Neural cell (in vitro differentiated cells): ENCODE measurements around the gene GATAD2A. TPM values are rescaled to one million over a fixed set of nuclear protein-coding genes. Genes with fewer than 3 reads are reported as not detected.

ENCODE experiments used
- H2AFZ ChIP-seq: fragments of 200-600, 300-800 bp; sonication (generic), shearing (Covaris generic); 2 replicates; pipeline ENCODE4 v1.6.0; 2014; ENCODE audit warnings: low read depth, mild to moderate bottlenecking, antibody characterized with exemption, low read length, moderate library complexity
- H3F3A ChIP-seq: fragments of 200-600 bp; shearing (Covaris generic); 2 replicates; pipeline ENCODE4 v1.6.1; 2016; ENCODE audit warnings: mild to moderate bottlenecking, moderate library complexity, mixed read lengths, antibody characterized with exemption, low read length; ENCODE audit not compliant: insufficient read depth, poor library complexity, severe bottlenecking
- H3K27ac ChIP-seq: fragments of 200-600, 300-800 bp; sonication (generic), shearing (Covaris generic); 2 replicates; pipeline ENCODE4 v1.5.1; 2014; ENCODE audit warnings: mild to moderate bottlenecking, low read length, moderate library complexity
- H3K27me3 ChIP-seq: fragments of 300-800, 200-600 bp; sonication (generic), shearing (Covaris generic); 2 replicates; pipeline ENCODE4 v1.6.0; 2014; ENCODE audit warnings: mild to moderate bottlenecking, low read depth, low read length, moderate library complexity; ENCODE audit not compliant: insufficient read depth
- H3K36me3 ChIP-seq: fragments of 300-800, 200-600 bp; sonication (generic), shearing (Covaris generic); 2 replicates; pipeline ENCODE4 v1.5.1; 2014; ENCODE audit warnings: mild to moderate bottlenecking, antibody characterized with exemption, low read length, moderate library complexity; ENCODE audit not compliant: insufficient read depth
- H3K4me2 ChIP-seq: fragments of 300-800, 200-600 bp; sonication (generic), shearing (Covaris generic); 2 replicates; pipeline ENCODE4 v1.6.0; 2014; ENCODE audit warnings: mild to moderate bottlenecking, low read length
- H3K4me3 ChIP-seq: fragments of 300-800, 200-600 bp; sonication (generic), shearing (Covaris generic); 2 replicates; pipeline ENCODE4 v1.5.1; 2014; ENCODE audit warnings: mild to moderate bottlenecking, low read length, moderate library complexity
- H3K79me2 ChIP-seq: fragments of 200-600 bp; shearing (Covaris generic); replicated peaks from 2 replicates; pipeline ENCODE4 v1.6.0; 2014; ENCODE audit warnings: mild to moderate bottlenecking, low read length, moderate library complexity; ENCODE audit not compliant: insufficient read depth
- H3K9ac ChIP-seq: fragments of 300-800, 200-600 bp; sonication (generic), shearing (Covaris generic); 2 replicates; pipeline ENCODE4 v1.6.1; 2016; ENCODE audit warnings: mild to moderate bottlenecking, low read length, mixed read lengths
- H3K9me2 ChIP-seq: fragments of 200-600 bp; shearing (Covaris generic); 2 replicates; pipeline ENCODE4 v1.6.1; 2016; ENCODE audit warnings: mild to moderate bottlenecking, low read length, mixed read lengths; ENCODE audit not compliant: insufficient read depth
- H3K9me3 ChIP-seq: fragments of 200-600, 300-800 bp; sonication (generic), shearing (Covaris generic); 2 replicates; pipeline ENCODE4 v1.6.1; 2016; ENCODE audit warnings: mild to moderate bottlenecking, mixed run types, low read length, moderate library complexity, mixed read lengths
- H4K20me1 ChIP-seq: fragments of 200-600 bp; shearing (Covaris generic); 2 replicates; pipeline ENCODE4 v1.6.1; 2016; ENCODE audit warnings: mild to moderate bottlenecking, mixed run types; ENCODE audit not compliant: insufficient read depth
- EP300 ChIP-seq: fragments of 450-650 bp; conservative IDR thresholded peaks from 2 replicates; pipeline ENCODE4 v1.6.1; 2014; ENCODE audit warnings: antibody characterized with exemption, mild to moderate bottlenecking, moderate library complexity; ENCODE audit not compliant: poor library complexity, severe bottlenecking
- EZH2 ChIP-seq: fragments of 200-600, 300-800 bp; shearing (Covaris generic), sonication (generic); IDR thresholded peaks from 2 replicates; pipeline ENCODE4 v1.6.1; 2014; ENCODE audit warnings: antibody characterized with exemption, low read length, borderline replicate concordance, mild to moderate bottlenecking; ENCODE audit not compliant: insufficient read depth, poor library complexity, severe bottlenecking
- MXI1 ChIP-seq: fragments of 450-650 bp; conservative IDR thresholded peaks from 2 replicates; pipeline ENCODE4 v1.6.1; 2014; ENCODE audit warnings: antibody characterized with exemption, mild to moderate bottlenecking; ENCODE audit not compliant: poor library complexity, severe bottlenecking
- POLR2AphosphoS5 ChIP-seq: IDR thresholded peaks from 2 replicates; pipeline ENCODE4 v1.6.1; 2012
- RAD21 ChIP-seq: fragments of 450-650 bp; conservative IDR thresholded peaks from 2 replicates; pipeline ENCODE4 v1.6.1; 2014; ENCODE audit warnings: antibody characterized with exemption, mild to moderate bottlenecking, moderate library complexity
- REST ChIP-seq: IDR thresholded peaks from 2 replicates; pipeline ENCODE4 v1.6.1; 2012; ENCODE audit warnings: borderline replicate concordance
- SMC3 ChIP-seq: fragments of 450-650 bp; conservative IDR thresholded peaks from 2 replicates; pipeline ENCODE4 v1.6.1; 2014; ENCODE audit warnings: antibody characterized with exemption, mild to moderate bottlenecking, moderate library complexity; ENCODE audit not compliant: poor library complexity
- TAF1 ChIP-seq: IDR thresholded peaks from 2 replicates; pipeline ENCODE4 v1.6.1; 2012; ENCODE audit warnings: low read depth
- polyA plus RNA-seq: library from polyadenylated mRNA; depleted of rRNA; stranded (reverse); fragments of >200 nt; gene quantifications from 2 replicates; pipeline ENCODE4 v1.2.3, GENCODE V29; 2014
- TF ChIP-seq, protein P1 (sequence below): fragments of 450-650 bp; IDR thresholded peaks from 2 replicates; pipeline ENCODE4 v1.5.1; 2014; ENCODE audit warnings: antibody characterized with exemption, mild to moderate bottlenecking, moderate library complexity; ENCODE audit not compliant: poor library complexity, severe bottlenecking

GATAD2A gene
- polyA plus RNA-seq, 1 donor from 2014 or later = 13.9 TPM

DNA sequence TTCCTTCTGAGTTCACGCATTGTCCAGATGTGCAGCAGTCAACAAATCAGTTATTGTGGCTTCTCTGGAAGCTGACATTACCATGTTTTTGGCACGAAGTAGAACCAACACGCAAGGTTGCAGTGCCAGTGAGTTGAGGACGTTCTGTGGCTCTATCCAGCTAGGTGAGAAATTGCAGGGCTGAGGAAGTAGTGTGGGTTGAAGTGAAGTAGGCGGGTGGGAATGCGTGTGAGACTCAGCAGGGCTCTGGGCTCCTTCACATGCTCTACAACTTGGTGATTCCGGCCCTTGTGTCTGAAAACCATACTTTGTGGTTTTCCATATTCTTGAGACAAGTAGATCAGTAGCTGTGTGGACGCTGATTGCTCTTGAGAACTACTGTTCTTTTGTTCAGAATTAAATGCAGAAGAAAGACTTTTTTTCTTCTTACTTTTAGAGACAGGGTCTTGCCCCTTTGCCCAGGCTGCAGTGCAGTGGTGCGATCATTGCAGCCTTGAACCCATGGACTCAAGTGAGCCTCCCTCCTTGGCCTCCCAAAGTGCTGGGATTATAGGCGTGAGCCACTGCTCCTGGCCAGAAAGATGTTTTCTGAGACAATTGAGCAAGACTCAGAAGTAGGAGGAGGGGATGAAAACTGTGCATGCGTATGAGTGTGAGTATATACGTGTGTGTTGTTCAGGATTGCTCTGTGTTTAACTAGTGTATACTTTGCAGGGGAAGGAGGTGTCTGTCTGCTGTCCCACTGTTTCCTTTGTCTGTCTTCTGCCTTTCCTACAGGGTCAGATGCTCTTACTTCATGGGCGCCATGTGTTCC is 46.2 kb downstream of the GATAD2A start:
- Histone ChIP-seq H4K20me1 (no peaks in the 10 kb centered on the region), H3K4me2 (no peak overlapping the region), H3K36me3 (no peaks in the 10 kb centered on the region), H3K9me2 (no peaks in the 10 kb centered on the region), H3K4me3 (no peak overlapping the region), H3K27me3 (no peaks in the 10 kb centered on the region), H3K27ac (no peak overlapping the region), H3K9me3 (no peaks in the 10 kb centered on the region), H3K79me2 (peaks cover 39% of the 10 kb centered on the region), H3F3A (no peaks in the 10 kb centered on the region), H2AFZ (no peak overlapping the region), H3K9ac (no peak overlapping the region)
- TF ChIP-seq POLR2AphosphoS5 (no peak), SMC3 (no peak), EZH2 (no peak), EP300 (no peak), REST (no peak), RAD21 (no peak), TAF1 (no peak), MXI1 (no peak)
- TF ChIP-seq, protein P1, sequence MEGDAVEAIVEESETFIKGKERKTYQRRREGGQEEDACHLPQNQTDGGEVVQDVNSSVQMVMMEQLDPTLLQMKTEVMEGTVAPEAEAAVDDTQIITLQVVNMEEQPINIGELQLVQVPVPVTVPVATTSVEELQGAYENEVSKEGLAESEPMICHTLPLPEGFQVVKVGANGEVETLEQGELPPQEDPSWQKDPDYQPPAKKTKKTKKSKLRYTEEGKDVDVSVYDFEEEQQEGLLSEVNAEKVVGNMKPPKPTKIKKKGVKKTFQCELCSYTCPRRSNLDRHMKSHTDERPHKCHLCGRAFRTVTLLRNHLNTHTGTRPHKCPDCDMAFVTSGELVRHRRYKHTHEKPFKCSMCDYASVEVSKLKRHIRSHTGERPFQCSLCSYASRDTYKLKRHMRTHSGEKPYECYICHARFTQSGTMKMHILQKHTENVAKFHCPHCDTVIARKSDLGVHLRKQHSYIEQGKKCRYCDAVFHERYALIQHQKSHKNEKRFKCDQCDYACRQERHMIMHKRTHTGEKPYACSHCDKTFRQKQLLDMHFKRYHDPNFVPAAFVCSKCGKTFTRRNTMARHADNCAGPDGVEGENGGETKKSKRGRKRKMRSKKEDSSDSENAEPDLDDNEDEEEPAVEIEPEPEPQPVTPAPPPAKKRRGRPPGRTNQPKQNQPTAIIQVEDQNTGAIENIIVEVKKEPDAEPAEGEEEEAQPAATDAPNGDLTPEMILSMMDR = no peak

- Histone ChIP-seq H3K4me2 (no peak overlapping the region), H3K27me3 (no peaks in the 10 kb centered on the region), H2AFZ (no peak overlapping the region), H3K9ac (no peak overlapping the region), H3K27ac (no peak overlapping the region), H3K4me3 (no peak overlapping the region), H3K79me2 (peaks cover 32% of the 10 kb centered on the region), H4K20me1 (no peaks in the 10 kb centered on the region), H3F3A (no peaks in the 10 kb centered on the region), H3K9me2 (no peaks in the 10 kb centered on the region), H3K36me3 (no peaks in the 10 kb centered on the region), H3K9me3 (no peaks in the 10 kb centered on the region)
- TF ChIP-seq MXI1 (no peak), EZH2 (no peak), POLR2AphosphoS5 (no peak), REST (no peak), EP300 (no peak), SMC3 (no peak), TAF1 (no peak), RAD21 (no peak)
- TF ChIP-seq, protein P1 = no peak
Observed at GRCh38 chr19:19452243-19453124, 47.0 kb downstream of the GATAD2A start.
